NCI-H1417 (cell line): ENCODE results near the gene SH3D21.

Experiments used
- DNase-seq, 3 experiments: peaks; one replicate each; lab custom pipeline; 2025; lab: John Stamatoyannopoulos, UW

SH3D21 gene

DNA sequence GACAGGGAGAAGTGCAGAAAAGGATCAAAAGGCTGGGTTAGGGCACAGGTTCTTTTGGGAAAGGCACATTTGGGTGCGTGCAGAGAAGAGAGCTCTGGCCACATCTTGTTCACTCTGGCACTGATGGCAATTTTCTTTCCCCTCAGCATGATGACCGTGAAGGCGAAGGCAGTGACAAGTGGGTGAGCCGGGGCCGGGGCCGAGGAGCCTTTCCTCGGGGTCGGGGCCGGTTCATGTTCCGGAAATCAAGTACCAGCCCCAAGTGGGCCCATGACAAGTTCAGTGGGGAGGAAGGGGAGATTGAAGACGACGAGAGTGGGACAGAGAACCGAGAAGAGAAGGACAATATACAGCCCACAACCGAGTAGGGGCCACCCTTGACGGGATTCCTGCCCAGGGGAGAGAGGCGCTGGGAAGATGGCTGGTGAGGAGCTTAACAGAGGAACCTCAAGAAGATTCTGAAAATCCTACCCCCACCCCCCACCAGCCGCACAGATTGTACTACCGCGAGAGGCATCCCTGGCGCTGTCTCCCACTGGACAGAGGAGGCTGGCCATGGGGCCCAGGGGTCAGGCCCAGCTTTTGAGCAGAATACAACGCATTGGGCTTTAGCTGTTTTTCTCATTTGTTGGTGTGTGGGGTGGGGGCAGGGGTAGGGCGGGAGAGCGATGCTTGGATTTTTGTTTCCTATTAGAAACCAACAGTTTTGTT lies 2.4 kb upstream of the SH3D21 start:
- DNase-seq: no peak

DNA sequence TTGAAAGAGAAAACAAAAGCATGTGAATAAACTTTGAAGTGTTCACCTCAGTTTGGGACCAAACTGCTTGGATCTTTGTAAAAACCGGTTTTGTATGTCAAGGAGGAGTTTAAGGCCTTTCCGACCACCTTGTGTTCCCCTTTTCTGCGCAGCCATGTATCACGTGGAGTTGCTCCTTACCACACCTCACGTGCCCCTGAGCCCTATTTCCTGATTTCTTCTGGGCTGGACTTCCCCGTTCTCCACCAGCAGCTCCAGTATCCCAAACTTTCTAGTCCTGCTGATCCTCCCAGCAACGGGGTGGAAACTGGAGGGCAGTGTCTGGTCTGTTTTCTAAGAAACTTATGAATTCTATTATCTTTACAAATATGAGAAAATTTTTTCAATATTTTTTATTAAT lies 1.6 kb upstream of the SH3D21 start:
- DNase-seq: no peak

DNA sequence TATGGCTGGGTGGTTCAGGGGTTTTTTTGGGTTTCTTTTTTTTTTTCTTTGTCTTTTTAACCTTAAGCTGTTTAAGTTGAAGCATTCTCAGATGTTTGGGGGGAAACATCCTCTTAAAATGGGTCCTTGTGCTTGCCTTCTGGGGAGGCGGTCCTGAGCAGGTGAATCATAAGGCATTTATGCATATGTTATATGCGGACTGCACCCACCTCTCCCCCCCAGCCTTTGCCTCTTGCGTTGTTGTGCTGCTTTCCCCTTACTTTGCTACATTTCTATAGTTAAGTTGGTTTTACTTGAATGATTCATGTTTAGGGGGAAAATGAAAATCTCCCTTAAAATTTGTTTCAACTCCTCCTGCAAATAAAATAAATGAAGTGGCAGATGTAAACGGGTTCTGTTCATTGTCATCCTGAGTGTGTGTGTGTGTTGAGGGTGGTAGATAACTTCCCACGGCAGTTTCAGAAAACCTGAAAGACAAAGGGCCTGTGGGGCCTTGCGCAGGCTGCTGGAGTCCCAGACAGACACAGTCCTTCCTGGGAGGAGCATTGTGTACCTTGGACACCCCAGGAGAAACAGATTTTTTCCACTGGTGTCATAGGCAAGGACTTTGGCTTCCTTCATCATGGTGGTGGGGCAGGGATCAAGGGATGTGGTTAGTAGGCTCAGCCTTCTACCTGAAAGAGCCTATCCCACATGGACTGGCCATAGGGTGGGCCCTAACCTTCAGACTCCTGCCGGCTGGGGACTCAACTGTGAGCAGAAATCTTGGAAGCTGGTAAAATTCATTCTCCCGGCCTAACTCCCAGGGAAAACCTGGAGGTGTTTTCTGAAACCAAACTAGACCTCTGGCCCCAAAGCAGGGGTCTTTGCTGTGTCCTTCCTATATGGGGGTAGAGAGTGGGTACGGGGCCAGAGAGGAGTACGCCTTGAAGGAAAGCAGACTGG lies 926 bp upstream of the SH3D21 start:
- no peak for DNase-seq

DNA sequence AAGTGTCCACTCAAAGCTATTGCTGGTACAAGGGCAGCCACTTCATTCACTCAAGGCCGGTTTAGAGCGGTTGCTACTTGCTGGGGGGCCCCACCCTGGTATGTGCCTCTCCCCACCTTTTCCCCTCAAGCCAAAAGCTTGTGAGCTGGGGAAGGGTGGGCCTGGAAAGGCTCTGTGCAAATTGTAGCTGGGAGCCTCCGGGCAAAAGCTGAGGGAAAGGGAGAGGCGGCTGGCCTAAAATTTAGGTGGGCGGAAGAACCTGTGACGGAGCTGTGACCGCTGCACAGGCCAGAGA lies 306 bp upstream of the SH3D21 start:
- DNase-seq: peak in 1 of 3 experiments; percentile 30

DNA sequence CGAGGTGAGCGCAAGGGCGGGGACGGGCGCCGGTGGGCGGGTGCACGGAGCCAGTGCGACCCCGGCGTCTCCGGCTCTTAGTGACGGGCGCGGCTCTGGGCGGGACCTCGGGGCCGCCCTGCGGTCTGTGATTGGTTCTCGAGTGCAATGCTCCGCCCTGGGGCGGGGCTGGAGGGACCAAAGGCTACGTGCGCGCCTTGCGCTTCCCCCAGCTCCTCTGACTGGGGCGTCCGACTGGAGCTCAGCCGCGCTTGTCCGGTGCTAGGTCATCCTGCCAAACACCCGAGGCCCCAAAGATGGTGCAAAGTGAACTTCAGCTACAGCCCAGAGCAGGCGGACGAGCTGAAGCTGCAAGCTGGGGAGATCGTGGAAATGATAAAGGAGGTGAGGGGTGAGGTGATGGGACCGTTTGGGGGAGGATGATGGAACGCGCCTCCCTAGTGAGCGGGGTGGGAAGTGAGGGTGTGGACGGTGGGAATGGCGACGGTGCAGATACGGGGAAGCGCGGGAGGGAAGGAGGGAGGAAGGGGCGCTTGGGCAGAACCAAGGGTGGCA lies 811 bp downstream of the SH3D21 start:
- peak; percentile 94 to 95 (median 94) for DNase-seq

DNA sequence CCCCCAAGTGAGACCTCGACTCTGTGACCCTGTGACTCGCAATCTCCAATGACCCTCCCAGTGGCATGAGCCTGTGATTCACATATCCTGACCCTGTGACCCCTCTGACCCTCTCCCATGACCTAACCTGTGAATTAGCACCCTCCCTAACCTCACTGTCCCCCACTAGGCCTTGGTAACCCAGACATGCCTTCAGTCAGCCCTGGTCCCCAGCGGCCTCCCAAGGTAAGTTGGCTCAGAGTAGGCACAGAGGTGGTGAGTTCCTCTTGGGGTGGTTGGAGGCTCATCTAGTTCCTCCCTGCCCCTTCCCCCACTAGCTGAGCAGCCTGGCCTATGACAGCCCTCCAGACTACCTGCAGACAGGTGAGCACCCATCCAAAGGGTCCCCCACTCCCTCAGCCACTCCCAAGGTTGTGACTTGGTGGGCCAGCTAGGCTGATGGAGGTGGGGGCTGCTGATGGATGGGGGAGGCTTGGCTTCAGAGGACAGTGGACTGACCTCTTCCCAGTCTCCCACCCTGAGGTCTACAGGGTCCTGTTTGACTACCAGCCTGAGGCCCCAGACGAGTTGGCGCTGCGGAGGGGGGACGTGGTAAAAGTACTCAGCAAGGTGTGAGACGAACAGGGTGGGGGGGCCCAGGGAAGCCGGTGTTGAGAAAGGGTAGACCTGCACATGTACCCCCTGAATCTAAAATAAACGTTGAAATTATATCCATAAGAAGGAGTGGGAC lies 1.6 kb downstream of the SH3D21 start:
- DNase-seq: no peak

DNA sequence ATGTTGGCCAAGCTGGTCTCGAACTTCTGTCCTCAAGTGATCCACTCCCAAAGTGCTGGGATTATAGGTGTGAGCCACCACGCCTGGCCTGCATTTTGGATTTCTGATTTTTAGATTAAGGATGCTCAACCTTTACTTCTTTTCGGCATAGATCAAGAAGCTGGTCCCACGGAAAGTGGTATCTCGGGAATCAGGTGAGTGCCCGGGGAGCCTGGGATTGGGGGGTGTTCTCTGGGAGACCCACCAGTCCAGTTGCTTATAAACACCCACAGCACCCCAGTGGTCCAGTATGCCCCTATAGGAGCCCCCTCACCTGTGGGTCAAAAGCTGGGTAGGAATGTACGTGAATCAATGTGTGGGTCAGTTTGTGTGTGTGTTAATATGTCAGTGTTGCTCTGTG lies 3.2 kb downstream of the SH3D21 start:
- no peak for DNase-seq

DNA sequence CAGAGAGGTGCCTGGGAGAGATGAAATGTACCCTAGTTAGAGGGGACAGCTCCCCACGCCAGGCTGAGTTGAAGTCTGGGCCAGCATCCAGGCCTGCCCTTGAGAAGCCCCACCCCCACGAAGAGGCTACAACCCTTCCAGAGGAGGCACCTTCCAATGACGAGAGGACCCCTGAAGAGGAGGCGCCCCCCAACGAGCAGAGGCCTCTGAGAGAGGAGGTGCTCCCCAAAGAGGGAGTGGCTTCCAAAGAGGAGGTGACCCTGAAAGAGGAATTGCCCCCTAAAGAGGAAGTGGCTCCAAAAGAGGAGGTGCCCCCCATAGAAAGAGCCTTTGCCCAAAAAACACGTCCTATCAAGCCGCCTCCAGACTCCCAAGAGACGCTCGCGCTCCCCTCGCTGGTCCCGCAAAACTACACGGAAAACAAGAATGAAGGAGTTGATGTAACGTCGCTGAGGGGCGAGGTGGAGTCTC lies 14.2 kb downstream of the SH3D21 start:
- no peak for DNase-seq

DNA sequence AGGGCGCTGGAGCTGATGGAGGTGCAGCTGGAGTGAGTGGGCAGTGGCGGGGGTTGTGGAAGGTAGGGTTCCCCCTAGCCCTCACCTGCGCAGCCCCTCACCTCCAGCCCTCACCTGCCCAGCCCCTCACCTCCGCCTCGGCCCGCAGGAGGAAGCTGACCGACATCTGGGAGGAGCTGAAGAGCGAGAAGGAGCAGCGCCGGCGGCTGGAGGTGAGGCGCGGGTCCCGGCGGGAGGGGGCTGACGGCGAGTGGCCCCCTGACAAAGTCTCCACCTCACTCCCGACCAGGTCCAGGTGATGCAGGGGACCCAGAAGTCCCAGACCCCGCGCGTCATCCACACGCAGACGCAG lies 14.6 kb downstream of the SH3D21 start:
- no peak for DNase-seq

DNA sequence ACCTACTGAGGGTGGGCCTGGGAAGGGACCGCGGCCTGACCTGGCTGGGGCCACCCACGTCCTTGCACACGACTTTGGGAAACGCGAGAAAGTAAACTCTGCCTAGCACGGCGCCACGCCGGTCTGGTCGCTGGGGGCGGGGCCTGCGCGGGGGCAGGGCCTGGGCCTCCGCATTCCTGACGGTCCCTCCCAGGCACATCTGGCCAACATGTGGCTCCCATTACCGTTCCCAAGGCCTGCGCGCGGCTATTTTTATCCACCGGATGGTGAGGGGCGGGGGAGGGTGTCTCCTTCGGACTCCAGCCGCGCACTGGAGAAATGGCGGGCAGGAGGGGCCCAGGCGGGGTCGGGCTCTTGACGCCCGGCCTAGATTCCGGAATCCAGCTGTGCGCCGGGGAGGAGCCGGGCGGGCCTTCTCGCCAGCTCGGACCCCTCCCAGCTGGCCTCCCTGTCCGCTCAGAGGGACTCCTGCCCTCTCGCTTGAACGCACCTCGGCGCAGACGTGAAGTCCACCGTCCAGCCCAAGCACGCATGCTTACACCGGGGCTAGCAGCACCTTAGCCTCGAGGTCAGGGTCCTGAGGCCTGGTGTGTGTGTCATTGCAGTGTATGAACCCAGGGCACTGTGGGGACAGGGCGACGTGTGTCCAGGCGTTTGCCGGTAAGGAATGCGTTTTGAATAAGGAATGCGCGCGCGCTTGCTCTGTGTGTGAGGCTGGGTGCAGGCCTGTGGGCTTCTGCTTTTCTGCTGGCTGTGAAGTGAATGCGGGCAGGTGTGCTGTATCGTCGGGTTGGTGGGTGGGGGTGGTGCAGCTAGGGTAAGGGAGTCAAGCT lies 15.2 kb downstream of the SH3D21 start:
- no peak for DNase-seq

DNA sequence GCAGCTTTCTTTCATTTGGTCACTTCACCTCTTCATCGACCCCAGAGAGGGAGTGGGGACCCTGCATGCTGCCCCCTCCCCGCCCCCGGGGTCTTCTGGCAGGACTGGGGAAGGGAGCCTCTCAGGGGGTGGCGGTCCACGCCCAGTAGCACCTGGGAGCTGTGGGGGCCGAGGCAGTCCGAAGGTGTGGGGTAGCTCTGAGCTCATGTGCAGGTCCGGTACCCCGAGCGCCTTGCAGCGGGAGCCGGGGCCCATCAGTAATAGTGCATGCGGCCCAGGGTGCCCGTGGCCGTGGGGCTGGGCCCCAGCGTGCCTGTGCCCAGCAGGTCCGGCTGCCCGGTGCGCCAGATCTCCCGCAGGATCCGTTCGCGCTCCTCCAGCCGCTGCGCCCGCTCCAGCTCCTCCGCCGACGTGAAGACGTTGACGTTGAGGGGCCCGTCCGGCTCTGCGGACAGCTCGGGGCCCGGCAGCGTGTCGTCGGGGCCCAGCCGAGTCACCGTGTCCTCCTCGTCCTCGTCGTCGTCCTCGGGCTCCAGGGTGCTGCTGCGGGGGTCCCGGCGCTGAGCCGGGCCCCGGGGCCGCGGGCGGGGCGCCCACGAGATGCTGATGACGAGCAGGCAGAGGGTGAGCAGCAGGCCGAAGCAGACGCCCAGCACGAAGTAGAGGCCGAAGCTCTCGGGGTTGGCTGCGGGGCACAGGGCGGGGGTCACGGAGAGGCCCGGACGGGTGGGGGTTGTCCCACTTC lies 16.0 kb downstream of the SH3D21 start:
- no peak for DNase-seq

DNA sequence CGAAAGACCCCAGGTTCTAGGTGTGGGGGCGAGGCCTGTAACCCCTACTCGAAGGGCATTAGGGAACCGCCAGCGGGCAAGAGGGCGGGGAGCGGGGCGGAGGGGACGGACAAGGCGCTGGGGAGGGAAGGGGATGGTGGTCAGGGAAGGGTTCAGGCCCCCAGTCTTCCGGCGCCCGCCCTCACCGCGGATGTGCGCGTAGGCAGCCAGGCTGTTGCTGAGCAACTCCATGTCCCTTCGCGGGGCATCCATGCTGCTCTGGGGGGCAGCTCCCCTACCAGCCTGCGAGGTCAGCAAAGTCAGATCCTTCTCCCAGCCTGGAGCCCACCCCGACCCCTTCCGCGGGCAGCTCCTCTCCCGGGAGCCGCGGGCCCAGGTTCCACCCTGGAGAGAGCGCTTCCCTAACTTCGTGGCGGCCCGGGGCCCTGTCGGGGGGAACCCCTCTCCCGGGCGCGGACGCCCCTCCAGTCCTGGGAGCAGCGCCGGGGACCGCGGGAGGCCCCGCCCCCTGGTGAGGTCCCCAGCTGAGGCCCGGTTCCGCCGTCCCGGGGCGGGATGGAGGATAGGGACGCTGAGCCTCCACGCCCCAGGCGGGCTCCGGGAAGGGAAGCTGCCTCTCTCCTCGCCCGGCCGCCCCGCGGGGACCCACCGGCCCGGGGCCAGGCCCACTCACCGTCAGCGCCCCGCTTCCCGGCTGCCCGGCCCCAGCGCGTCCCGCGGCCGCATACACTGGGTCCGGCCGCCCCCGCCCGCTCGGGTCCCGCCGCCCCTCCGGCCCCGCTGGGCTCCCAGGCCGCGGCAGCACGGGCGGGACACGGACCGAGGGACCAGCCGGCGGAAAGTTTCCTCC lies 16.8 kb downstream of the SH3D21 start:
- DNase-seq: no peak

DNA sequence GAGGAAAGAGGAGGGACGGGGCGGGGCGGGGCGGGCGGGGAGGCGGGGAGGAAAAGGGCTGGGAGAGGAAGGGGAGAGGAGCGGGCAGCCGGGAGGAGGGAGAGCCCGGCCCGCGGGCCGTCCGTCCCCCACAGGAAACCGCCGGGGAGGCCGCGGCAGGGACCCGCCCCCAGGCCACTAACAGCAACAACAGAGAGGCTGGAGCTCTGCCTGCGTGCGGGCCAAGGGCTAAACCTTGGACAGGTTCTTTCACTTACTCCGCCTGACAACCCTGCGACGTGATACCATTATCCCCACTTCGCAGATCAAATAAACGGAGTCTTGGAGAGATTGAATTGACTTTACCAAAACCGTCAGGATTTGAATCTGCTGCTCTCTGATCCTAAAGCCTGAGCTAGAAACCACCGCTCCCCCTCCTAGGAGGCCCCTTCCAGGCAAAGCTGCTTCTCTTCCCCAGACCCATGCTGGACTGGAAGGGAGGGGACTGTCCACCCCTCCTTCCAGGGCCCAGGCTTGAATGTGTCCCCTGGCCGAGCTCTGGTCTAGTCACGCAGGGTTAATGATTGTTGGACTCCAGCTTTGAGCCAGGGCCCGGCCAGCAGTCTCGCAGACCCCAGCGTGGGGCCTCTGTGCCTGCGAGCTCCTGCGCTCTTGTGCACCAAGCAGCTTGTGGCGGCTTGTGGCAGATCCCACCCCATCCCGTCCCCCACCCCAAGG lies 17.6 kb downstream of the SH3D21 start, which contains the start of gene EVA1B:
Gene EVA1B (minus strand): TSS at position 10 of the 717 bp plus-strand sequence. CDS start 608 bp downstream, outside the sequence.
- peak in 2 of 3 experiments; percentile 12 to 16 for DNase-seq

DNA sequence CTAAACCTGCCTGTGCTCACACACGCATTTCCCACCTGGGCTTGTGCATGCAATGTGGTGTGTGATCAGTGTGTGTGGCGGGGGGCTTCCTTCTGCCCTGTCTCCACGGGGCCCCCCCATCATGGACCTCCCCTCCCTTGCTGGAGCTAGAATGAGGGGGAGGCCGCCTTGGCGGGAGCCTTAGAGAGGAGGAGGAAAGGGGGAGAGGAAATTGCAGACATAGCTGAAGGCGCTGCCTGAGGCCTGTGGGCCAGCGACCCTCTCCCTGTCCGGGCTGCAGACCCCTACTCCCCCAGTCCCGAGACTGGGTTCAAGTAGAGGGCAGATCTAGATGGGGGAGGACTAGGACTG lies 18.2 kb downstream of the SH3D21 start:
- no peak for DNase-seq

DNA sequence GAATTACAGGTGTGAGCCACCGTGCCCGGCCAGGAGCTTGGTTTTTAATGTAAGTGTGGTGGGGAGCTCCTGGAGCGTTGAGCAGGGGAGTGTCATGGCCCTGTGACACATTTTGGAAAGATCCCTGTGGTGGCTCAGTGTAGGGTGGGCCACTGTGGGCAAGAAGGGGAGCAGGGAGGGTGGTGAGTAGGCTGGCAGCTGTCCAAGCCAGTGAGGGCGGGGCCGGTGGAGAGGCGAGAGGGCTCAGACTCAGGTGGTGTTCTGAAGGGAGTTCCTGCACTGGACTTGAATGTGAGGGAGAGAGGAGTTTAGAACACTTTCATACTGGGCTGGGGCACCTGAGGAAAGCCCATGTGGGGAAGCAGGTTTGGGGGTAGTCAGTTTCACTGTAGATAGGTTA lies 20.3 kb downstream of the SH3D21 start:
- no peak for DNase-seq

DNA sequence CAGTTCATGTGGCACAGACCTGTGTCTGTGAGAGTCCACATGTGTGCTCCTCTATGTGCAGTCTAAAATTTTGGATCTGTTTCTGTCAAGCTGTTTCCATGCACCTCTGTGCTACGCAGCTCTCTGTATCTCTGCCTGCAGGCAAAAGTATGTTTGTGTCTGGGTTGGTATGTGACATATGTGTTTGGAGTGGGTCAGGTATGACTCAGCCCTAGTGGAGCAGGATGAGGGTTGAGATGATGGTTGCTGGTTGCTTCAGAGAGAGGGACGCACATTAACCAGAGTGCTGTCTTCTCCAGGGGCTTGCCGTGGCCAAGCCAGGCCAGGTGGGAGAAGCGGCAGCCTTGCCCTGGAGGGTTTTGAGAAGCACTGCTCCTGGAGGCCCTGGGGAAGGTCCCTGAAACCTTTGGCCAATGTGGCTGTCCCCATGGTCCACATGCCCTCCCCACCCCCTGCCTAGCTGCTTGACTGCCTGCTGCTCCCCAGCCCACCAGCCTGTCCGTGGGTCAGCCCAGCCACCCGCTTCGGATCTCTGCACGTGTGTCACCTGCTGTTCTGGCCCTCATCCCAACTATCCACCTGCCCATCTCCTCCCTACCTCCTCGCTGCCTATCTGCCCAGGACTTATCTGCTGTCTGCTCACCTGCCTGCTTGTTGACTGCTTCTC lies 21.4 kb downstream of the SH3D21 start:
- DNase-seq: no peak

DNA sequence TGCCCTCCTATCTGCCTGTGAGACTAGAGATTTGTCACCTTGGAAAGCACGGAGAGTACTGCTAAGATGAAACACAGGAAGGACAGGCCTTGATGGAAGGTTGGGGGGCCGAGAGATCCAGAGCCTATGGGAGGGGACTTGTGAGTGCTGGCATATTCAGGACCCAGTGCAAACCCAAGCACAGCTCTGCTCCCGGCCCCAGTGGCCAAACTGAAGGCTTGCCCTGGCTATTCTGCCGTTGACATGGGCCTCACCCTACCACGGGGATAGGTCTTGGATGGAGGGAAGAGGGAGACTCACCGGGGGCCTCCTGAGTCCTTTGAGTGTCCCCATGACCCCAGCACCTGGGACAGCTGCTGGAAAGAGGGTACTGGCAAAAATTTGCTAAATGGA lies 21.9 kb downstream of the SH3D21 start:
- DNase-seq: no peak

DNA sequence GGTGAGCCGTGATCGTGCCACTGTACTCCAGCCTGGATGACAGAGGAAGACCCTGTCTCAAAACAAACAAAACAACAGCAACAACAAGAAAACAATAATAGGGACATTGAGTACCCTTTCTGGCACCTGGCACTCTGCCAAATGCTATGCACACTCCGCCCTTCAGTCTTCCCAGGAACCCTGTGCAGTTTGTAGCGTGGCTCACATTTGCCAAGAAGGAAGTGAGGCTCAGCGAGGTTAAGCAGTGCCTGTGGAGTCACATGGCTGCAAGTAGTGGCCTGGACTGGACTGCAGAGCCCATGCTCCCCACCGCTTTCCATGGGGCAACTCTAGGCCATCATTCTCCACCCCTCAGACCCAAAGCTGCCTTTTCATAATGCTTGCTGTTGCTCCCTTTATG lies 22.5 kb downstream of the SH3D21 start:
- DNase-seq: peak in 2 of 3 experiments; percentile 16 to 36

DNA sequence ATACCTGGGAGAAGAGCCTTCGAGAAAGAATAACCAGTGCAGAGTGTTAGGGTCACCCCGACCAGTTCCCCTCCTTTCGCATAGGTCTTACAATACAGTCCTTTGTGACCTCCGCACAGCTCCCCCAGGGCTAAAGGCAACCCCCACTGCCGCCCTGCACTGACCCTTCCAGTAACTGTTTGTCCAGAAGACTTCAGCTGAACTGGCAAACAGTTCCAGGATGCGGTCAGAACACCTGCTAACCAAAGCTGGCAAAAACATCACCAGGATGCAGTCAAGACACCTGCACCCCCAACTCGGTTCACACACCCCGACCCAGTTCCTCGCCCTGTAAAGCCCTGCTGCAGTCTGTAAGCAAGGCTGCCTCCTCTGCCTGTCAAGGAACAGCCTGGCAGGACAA lies 23.6 kb downstream of the SH3D21 start:
- DNase-seq: no peak
